GM10266 (cell line): Measurements from ENCODE around the gene C4orf50.

ENCODE experiments used
- DNase-seq: peaks from one replicate; pipeline ENCODE4 v3.0.0; 2012; ENCODE audit errors: extremely low spot score
- CTCF ChIP-seq: IDR thresholded peaks from 2 replicates; pipeline ENCODE4 v1.5.1; 2012; ENCODE audit warnings: mild to moderate bottlenecking, low read depth; ENCODE audit not compliant: control insufficient read depth, insufficient read depth; ENCODE audit errors: missing control alignments

Gene C4orf50

DNA sequence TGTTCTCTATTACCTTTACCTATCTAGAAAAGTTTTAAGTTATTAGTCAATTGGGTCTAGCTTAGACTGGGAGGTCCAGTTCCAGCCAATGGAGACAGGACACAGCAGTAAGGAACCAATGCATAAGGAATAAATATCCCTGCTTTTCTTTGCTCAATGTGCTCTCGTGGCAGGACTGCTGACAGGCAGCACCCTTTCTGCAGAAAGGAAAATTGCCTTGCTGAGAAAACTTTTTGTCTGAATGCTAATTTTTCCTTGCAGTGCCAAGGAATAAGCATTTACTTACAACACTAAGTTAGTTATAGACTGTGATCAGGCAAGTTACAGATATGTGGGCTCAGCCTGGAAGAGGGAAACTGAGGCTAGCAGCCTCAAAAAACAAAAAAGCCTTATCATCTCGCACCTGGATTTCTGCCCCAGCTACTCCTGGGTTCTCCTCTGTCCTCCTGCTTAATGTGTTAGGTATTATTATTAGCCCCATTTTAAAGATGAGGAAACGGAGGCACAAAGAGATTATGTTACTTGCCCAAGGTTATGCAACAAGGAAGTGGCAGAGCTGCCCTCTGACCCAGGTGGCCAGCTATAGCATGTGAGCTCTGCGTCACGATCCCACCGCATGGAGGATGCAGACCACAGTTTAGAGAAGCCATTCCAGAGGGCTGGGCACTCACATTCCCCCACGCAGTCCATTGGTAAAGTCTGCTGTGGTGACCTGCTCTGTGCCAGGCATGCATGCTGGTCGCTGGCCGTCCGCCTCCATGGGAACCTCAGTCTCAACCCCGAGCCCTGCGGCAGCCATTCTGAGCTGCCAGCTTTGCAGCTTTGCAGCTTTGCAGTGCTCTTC lies 40.5 kb upstream of the C4orf50 start:
- no peak for DNase-seq
- TF ChIP-seq CTCF, result no peak

DNA sequence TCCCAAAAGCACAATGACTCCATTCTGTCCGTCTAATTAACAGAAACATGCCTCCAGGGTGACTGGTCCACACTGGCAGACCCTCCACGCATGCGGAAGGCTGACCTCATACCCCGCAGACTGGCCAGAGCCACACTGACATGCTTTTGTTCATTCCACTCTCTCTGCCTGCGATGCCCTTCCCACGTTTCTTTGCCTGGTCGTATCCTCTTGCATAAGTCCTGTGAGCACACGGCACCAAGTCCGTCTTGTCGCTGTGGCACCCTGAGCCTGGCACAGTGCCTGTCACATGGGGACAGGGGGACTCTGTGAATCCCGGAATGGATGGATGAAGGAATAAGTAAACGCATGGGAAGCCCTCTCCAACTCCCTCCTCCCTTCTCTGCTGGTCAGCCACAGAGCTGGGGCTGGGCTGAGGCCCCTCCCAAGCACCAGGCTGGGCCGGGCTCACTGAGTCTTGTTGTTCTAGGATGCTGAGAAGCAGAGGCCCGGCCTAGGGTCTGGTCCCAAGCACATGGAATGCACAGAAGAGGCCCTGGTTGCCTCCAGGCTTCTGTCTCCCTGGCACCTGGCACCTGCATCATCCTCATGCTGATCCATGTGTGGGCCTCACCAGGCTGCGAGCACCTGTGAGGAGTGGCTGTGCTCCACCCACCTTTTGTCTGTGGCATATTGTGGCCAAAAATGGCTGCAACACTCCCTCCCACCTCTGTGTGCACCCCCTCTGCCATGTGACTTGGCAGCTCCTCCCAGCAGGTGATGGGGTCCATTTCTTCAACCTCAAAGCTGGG lies 38.9 kb upstream of the C4orf50 start:
- no peak for DNase-seq
- TF ChIP-seq CTCF, result no peak

DNA sequence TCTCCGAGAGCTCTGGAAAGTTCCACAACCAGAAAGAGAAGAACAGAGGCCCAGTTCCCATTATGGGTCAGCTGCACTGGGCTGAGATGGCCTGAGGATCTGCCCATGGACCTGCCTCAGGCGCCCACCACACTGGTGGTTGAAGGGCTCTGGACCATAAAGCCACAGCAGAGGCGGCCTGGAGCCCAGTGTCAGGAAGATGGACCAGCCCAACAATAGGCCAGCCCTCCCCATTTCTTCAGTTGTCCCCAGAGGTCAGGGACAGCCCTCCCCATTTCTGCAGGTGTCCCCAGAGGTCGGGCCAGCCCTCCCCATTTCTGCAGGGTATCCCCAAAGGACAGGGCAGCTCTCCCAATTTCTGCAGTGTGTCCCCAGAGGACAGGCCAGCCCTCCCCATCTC lies 37.2 kb upstream of the C4orf50 start:
- TF ChIP-seq CTCF, result no peak
- no peak for DNase-seq

DNA sequence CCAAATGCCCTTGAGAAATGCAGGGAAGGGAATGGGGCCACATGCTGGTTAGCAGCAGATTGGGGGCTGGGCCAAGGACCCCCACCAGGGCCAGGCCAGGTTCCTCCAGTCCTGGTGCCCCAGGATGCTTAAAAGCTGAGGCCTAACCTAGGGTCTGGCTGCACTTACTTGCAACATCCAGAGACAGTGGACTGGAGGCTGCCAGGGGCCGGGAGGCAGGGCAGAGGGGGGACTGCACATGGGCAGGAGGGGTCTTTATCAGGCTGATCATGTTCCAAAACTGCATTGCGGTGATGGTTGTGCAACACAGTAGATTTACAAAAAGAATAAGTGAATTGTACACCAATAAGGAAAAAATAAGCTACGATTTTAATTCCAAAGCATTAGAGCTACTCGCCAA lies 36.8 kb upstream of the C4orf50 start:
- no peak for DNase-seq

DNA sequence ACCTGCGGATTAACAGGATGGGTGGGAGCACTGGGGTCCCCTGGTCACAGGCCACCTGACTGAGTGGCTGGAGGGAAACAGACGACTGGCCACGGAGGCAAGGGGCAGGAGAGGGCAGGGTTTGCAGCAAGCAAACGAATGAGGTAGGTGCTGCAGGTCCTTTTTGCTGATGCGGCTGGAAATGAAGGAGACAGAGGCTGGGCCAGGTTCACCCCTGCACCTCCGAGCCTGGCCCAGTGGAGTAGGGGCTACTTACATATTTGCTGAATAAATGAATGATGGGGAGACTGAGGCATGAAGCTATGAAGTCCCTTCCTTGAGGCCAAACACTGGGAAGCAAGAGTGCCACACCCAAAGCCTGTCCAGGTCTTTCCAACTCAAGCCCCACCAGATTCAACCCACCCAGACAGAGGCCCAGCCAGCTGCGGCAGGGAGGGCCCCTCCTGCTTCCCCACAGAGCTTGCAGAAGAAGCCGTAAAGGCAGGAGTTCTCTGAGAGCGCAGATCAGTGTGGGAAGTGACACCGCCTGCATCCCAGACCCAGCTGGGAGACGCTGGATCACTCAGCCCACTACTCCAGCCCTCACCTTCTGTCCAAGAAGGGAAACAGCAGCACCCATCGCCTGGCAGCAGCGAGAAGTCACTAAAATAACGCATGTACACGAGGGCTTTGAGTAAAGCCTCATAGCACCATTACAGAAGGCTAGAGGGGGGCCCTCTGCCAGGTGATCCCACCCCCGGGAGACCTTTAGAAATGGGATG lies 36.1 kb upstream of the C4orf50 start:
- DNase-seq, result no peak
- no peak for TF ChIP-seq CTCF

More for the DNA sequence above, 36.8 kb upstream of the C4orf50 start:
- no peak for TF ChIP-seq CTCF

- no peak for TF ChIP-seq CTCF
- no peak for DNase-seq
Observed at GRCh38 chr4:6052679-6053078, 34.4 kb upstream of the C4orf50 start.
